Colonic mucosa (tissue), 4 donors: ENCODE measurements around the gene NRN1L. TPM values are rescaled to one million over a fixed set of nuclear protein-coding genes. Genes with fewer than 3 reads are reported as not detected.
"Not testable (repeated sequence)": the region's sequence is repeated elsewhere in the genome, so short reads cannot be mapped to it uniquely, and the experiment has no call there.

Experiments used
- DNase-seq: peaks from one replicate; pipeline ENCODE4 v3.0.0-alpha.2; 2020
- H3K27ac ChIP-seq: fragments of 200-600 bp; one replicate; pipeline ENCODE4 v1.8.0; 2021
- H3K27me3 ChIP-seq: fragments of 200-600 bp; one replicate; pipeline ENCODE4 v1.8.0; 2021
- H3K36me3 ChIP-seq: fragments of 200-600 bp; one replicate; pipeline ENCODE4 v1.8.0; 2021
- H3K4me1 ChIP-seq: fragments of 200-600 bp; one replicate; pipeline ENCODE4 v1.8.0; 2021; ENCODE audit warnings: mild to moderate bottlenecking
- H3K4me3 ChIP-seq: fragments of 200-600 bp; one replicate; pipeline ENCODE4 v1.8.0; 2021
- H3K9ac ChIP-seq, 2 donors: one replicate each; pipeline ENCODE4 v1.7.0; 2013; ENCODE audit warnings: control low read depth in 2 of 2, low read depth in 2 of 2, low read length in 2 of 2
- H3K9me3 ChIP-seq: fragments of 200-600 bp; one replicate; pipeline ENCODE4 v1.8.0; 2021
- CTCF ChIP-seq: fragments of 200-600 bp; IDR thresholded peaks from one replicate; pipeline ENCODE4 v1.8.0; 2022; ENCODE audit warnings: antibody characterized with exemption, mild to moderate bottlenecking
- intact Hi-C: fragments of 100-400 bp; cut with DNase I; formaldehyde crosslinking; loops from one replicate; pipeline ENCODE4 v1.14.1; 2022
- total RNA-seq, 2 donors: library from RNA; stranded (reverse); fragmentation: NEBNext Ultra II Directional in 1 of 2; extraction: Animal tissue kit (Norgen Biotek cat#: 25700) in 1 of 2; gene quantifications; one replicate each; pipeline ENCODE4 v1.2.1, GENCODE V29; 2021
- donor health status: healthy.
- donor health status: DM: no; HTN: no; CAD: no.
- donor health status: DM: no; HTN: no; CAD: no.

The NRN1L gene
- total RNA-seq, 2 donors from 2014 or later, result 0.93 to 0.96 TPM

- no peaks in the 10 kb centered on the region for H3K36me3 ChIP-seq
- H3K4me1 ChIP-seq, result peaks cover 8% of the 10 kb centered on the region
- intact Hi-C loops, result loop anchor here (10.0 kb wide), 1 partner anchor 48 kb away; no protein-coding TSS in a partner anchor
- no peak overlapping the region for H3K9ac ChIP-seq
- no peak for DNase-seq
- TF ChIP-seq CTCF, result no peak
- no peak overlapping the region for H3K4me3 ChIP-seq
- H3K27me3 ChIP-seq, result no peaks in the 10 kb centered on the region
- no peak overlapping the region for H3K27ac ChIP-seq
- no peaks in the 10 kb centered on the region for H3K9me3 ChIP-seq
Observed at GRCh38 chr16:67862623-67863583, 21.8 kb upstream of the NRN1L start.

GRCh38 chr16:67864044-67864443, 20.6 kb upstream of the NRN1L start:
- H3K27me3 ChIP-seq, H3K27ac ChIP-seq, H3K9me3 ChIP-seq, H3K36me3 ChIP-seq, H3K4me3 ChIP-seq, DNase-seq, H3K9ac ChIP-seq, H3K4me1 ChIP-seq: not testable (repeated sequence)
- intact Hi-C loops, result loop anchor here (10.0 kb wide), 1 partner anchor 49 kb away; no protein-coding TSS in a partner anchor

- H3K4me1 ChIP-seq, result no peaks in the 10 kb centered on the region
- H3K27ac ChIP-seq, result no peak overlapping the region
- intact Hi-C loops, result loop anchor here (10.0 kb wide), 1 partner anchor 50 kb away; no protein-coding TSS in a partner anchor
- no peak overlapping the region for H3K4me3 ChIP-seq
- H3K27me3 ChIP-seq, result no peaks in the 10 kb centered on the region
- no peaks in the 10 kb centered on the region for H3K9me3 ChIP-seq
- no peak for TF ChIP-seq CTCF
- no peaks in the 10 kb centered on the region for H3K36me3 ChIP-seq
- no peak for DNase-seq
- no peak overlapping the region for H3K9ac ChIP-seq
Observed at GRCh38 chr16:67864594-67864993, 20.1 kb upstream of the NRN1L start.

GRCh38 chr16:67865318-67865717, 19.4 kb upstream of the NRN1L start:
- H3K4me1 ChIP-seq, result no peaks in the 10 kb centered on the region
- no peak overlapping the region for H3K9ac ChIP-seq
- no peaks in the 10 kb centered on the region for H3K36me3 ChIP-seq
- peak; percentile 23 for TF ChIP-seq CTCF
- no peak for DNase-seq
- H3K27me3 ChIP-seq, result no peaks in the 10 kb centered on the region
- H3K9me3 ChIP-seq, result no peaks in the 10 kb centered on the region
- no peak overlapping the region for H3K4me3 ChIP-seq
- intact Hi-C loops, result loop anchor here (10.0 kb wide), 1 partner anchor 51 kb away; no protein-coding TSS in a partner anchor
- H3K27ac ChIP-seq, result no peak overlapping the region

- no peaks in the 10 kb centered on the region for H3K36me3 ChIP-seq
- no peak for TF ChIP-seq CTCF
- H3K9me3 ChIP-seq, result no peaks in the 10 kb centered on the region
- H3K27ac ChIP-seq, result no peak overlapping the region
- no peak overlapping the region for H3K4me3 ChIP-seq
- peaks cover 3% of the 10 kb centered on the region for H3K4me1 ChIP-seq
- no peaks in the 10 kb centered on the region for H3K27me3 ChIP-seq
- H3K9ac ChIP-seq, result no peak overlapping the region
- no peak for DNase-seq
- intact Hi-C loops, result loop anchor here (10.0 kb wide), 1 partner anchor 53 kb away; no protein-coding TSS in a partner anchor
Observed at GRCh38 chr16:67868290-67868689, 16.4 kb upstream of the NRN1L start.

GRCh38 chr16:67869653-67870052, 15.0 kb upstream of the NRN1L start:
- TF ChIP-seq CTCF, result no peak
- Histone ChIP-seq H3K27me3 (no peaks in the 10 kb centered on the region), H3K36me3 (no peaks in the 10 kb centered on the region), H3K4me1 (peaks cover 12% of the 10 kb centered on the region), H3K9me3 (no peaks in the 10 kb centered on the region), H3K27ac (no peak overlapping the region), H3K4me3 (no peak overlapping the region), H3K9ac (no peak overlapping the region)
- intact Hi-C loops, result loop anchor here (10.0 kb wide), 1 partner anchor 55 kb away; no protein-coding TSS in a partner anchor
- DNase-seq, result no peak
